OCI-LY7 (cell line): ENCODE data around the gene WDR36. TPM values are rescaled to one million over a fixed set of nuclear protein-coding genes. Genes with fewer than 3 reads are reported as not detected.

Experiments used
- BruUV-seq: library from RNA; stranded (reverse); fragments of 400-500 nt; replicated peaks from 2 replicates; lab custom pipeline; 2021; lab: Mats Ljungman, UMichigan
- CTCF ChIA-PET: fragments of 300-600 bp; sonication (Branson Sonifier 250); formaldehyde crosslinking; loops from one replicate; lab custom pipeline; 2022; ENCODE audit warnings: antibody characterized with exemption; ENCODE audit not compliant: unreplicated experiment; lab: Charles Lee
- POLR2A ChIA-PET: fragments of 300-600 bp; sonication (Branson Sonifier 250); formaldehyde crosslinking; loops from one replicate; lab custom pipeline; 2022; ENCODE audit warnings: antibody characterized with exemption; lab: Charles Lee
- DNase-seq: peaks from one replicate; pipeline ENCODE4 v3.0.0-alpha.2; 2015; ENCODE audit warnings: low spot score
- H2AFZ ChIP-seq: fragments of 200-600 bp; sonication (generic), shearing (Covaris generic); 2 replicates; pipeline ENCODE4 v1.6.1; 2014; ENCODE audit warnings: mild to moderate bottlenecking, antibody characterized with exemption, low read length, moderate library complexity
- H3K27ac ChIP-seq: fragments of 200-600 bp; sonication (generic); 2 replicates; pipeline ENCODE4 v1.5.1; 2014; ENCODE audit warnings: mixed run types, low read depth, mild to moderate bottlenecking, moderate library complexity, low read length, inconsistent platforms; ENCODE audit not compliant: poor library complexity, severe bottlenecking
- H3K36me3 ChIP-seq: fragments of 200-600 bp; sonication (generic); 2 replicates; pipeline ENCODE4 v1.6.1; 2014; ENCODE audit warnings: mild to moderate bottlenecking, antibody characterized with exemption, low read length, moderate library complexity, mixed read lengths; ENCODE audit not compliant: insufficient read depth
- H3K4me1 ChIP-seq: fragments of 200-600 bp; sonication (generic); 2 replicates; pipeline ENCODE4 v1.5.1; 2014; ENCODE audit warnings: mild to moderate bottlenecking, low read length; ENCODE audit not compliant: insufficient read depth, poor library complexity, severe bottlenecking
- H3K4me2 ChIP-seq: fragments of 200-600 bp; sonication (generic); 2 replicates; pipeline ENCODE4 v1.6.1; 2014; ENCODE audit warnings: mild to moderate bottlenecking, low read length
- H3K4me3 ChIP-seq: fragments of 200-600 bp; sonication (generic); 2 replicates; pipeline ENCODE4 v1.5.1; 2014; ENCODE audit warnings: mild to moderate bottlenecking, low read depth, low read length; ENCODE audit not compliant: poor library complexity, severe bottlenecking
- H3K79me2 ChIP-seq: fragments of 200-600 bp; sonication (generic); 2 replicates; pipeline ENCODE4 v1.6.1; 2016; ENCODE audit warnings: low read depth, mild to moderate bottlenecking, low read length, moderate library complexity, mixed read lengths; ENCODE audit not compliant: insufficient read depth
- H3K9me2 ChIP-seq: fragments of 200-600 bp; sonication (generic); 2 replicates; pipeline ENCODE4 v1.6.1; 2016; ENCODE audit warnings: mild to moderate bottlenecking, low read length, mixed read lengths; ENCODE audit not compliant: insufficient read depth
- H3K9me3 ChIP-seq: fragments of 200-600 bp; sonication (generic); 2 replicates; pipeline ENCODE4 v1.6.1; 2014; ENCODE audit warnings: mild to moderate bottlenecking, mixed run types, low read length, mixed read lengths
- H4K20me1 ChIP-seq: fragments of 200-600 bp; sonication (generic); 2 replicates; pipeline ENCODE4 v1.6.1; 2014; ENCODE audit warnings: mild to moderate bottlenecking, antibody characterized with exemption, low read length, moderate library complexity, mixed read lengths; ENCODE audit not compliant: insufficient read depth
- CTCF ChIP-seq: fragments of 200-600 bp; sonication (generic); conservative IDR thresholded peaks from 2 replicates; pipeline ENCODE4 v1.5.1; 2014; ENCODE audit warnings: mild to moderate bottlenecking, antibody characterized with exemption, low read length, moderate library complexity, mixed read lengths
- EZH2phosphoT487 ChIP-seq: fragments of 200-600 bp; sonication (generic); IDR thresholded peaks from 2 replicates; pipeline ENCODE4 v1.6.1; 2018; ENCODE audit warnings: low read depth, borderline replicate concordance, mild to moderate bottlenecking, mixed run types, antibody characterized with exemption, low read length, moderate library complexity, mixed read lengths
- intact Hi-C: fragments of 100-400 bp; cut with micrococcal nuclease; formaldehyde crosslinking; loops from one replicate; pipeline ENCODE4 v1.10.0; 2022; ENCODE audit not compliant: unreplicated experiment
- total RNA-seq, 2 experiments: library from RNA; depleted of rRNA in 1 of 2; stranded (reverse); fragments of >200 nt in 1 of 2; shearing (Covaris generic) in 1 of 2; gene quantifications; 2 replicates each; pipeline ENCODE4 v1.2.3, GENCODE V29; 2014 to 2022

WDR36 gene
- total RNA-seq, 2 experiments from 2014 or later: 46.5 to 49.4 TPM

- peaks cover 37% of the 10 kb centered on the region for H3K36me3 ChIP-seq
- intact Hi-C loops: no loop called here
- no peaks in the 10 kb centered on the region for H3K4me1 ChIP-seq
- no peaks in the 10 kb centered on the region for H4K20me1 ChIP-seq
- no TSS peak for BruUV-seq
- DNase-seq: no peak
- no peaks in the 10 kb centered on the region for H3K79me2 ChIP-seq
- POLR2A ChIA-PET: interaction anchor here (0.6 kb wide), 1 partner anchor 23 kb away, joined by 4 read pairs; no protein-coding TSS in a partner anchor
- H3K27ac ChIP-seq: no peak overlapping the region
- H3K9me3 ChIP-seq: no peaks in the 10 kb centered on the region
- CTCF ChIA-PET: no interaction called here
- H3K4me3 ChIP-seq: no peak overlapping the region
- no peaks in the 10 kb centered on the region for H3K9me2 ChIP-seq
- no peak for TF ChIP-seq EZH2phosphoT487
- TF ChIP-seq CTCF: no peak
- no peak overlapping the region for H2AFZ ChIP-seq
- no peak overlapping the region for H3K4me2 ChIP-seq
These were observed 39.2 kb downstream of the WDR36 start for GRCh38 chr5:111131356-111131755.

- Histone ChIP-seq H3K36me3 (peaks cover 30% of the 10 kb centered on the region), H3K79me2 (no peaks in the 10 kb centered on the region), H3K4me3 (no peak overlapping the region), H3K9me3 (no peaks in the 10 kb centered on the region), H3K4me2 (no peak overlapping the region), H3K4me1 (no peaks in the 10 kb centered on the region), H4K20me1 (no peaks in the 10 kb centered on the region), H3K27ac (no peak overlapping the region), H3K9me2 (no peaks in the 10 kb centered on the region), H2AFZ (no peak overlapping the region)
- DNase-seq: no peak
- TF ChIP-seq EZH2phosphoT487 (no peak), CTCF (no peak)
- no TSS peak for BruUV-seq
- CTCF ChIA-PET: interaction anchor here (0.6 kb wide), 1 partner anchor 255 kb away, joined by 6 read pairs; no protein-coding TSS in a partner anchor
- POLR2A ChIA-PET: interaction anchor here (0.6 kb wide), 1 partner anchor 1421 kb away, joined by 4 read pairs; no protein-coding TSS in a partner anchor
- intact Hi-C loops: no loop called here
These were observed 39.9 kb downstream of the WDR36 start for GRCh38 chr5:111132076-111132475.

GRCh38 chr5:111132731-111133435 lies 40.7 kb downstream of the WDR36 start:
- no peak overlapping the region for H3K4me3 ChIP-seq
- DNase-seq: no peak
- intact Hi-C loops: no loop called here
- no peaks in the 10 kb centered on the region for H4K20me1 ChIP-seq
- H3K9me3 ChIP-seq: no peaks in the 10 kb centered on the region
- no peak overlapping the region for H3K27ac ChIP-seq
- H3K79me2 ChIP-seq: no peaks in the 10 kb centered on the region
- TF ChIP-seq EZH2phosphoT487: no peak
- TF ChIP-seq CTCF: no peak
- H2AFZ ChIP-seq: no peak overlapping the region
- BruUV-seq: no TSS peak
- peaks cover 22% of the 10 kb centered on the region; the same call in 1 of the 2 replicates for H3K36me3 ChIP-seq
- no peaks in the 10 kb centered on the region for H3K4me1 ChIP-seq
- no peaks in the 10 kb centered on the region for H3K9me2 ChIP-seq
- no peak overlapping the region for H3K4me2 ChIP-seq
- POLR2A ChIA-PET: interaction anchor here (0.6 kb wide), 2 partner anchors 279 to 1420 kb away, joined by 3 to 4 read pairs; no protein-coding TSS in a partner anchor
- CTCF ChIA-PET: interaction anchor here (0.6 kb wide), 1 partner anchor 254 kb away, joined by 6 read pairs; no protein-coding TSS in a partner anchor
